ENCODE data around the gene PHF20.
"Not testable (repeated sequence)": the region's sequence is repeated elsewhere in the genome, so short reads cannot be mapped to it uniquely, and the experiment has no call there.

Gene PHF20

DNA sequence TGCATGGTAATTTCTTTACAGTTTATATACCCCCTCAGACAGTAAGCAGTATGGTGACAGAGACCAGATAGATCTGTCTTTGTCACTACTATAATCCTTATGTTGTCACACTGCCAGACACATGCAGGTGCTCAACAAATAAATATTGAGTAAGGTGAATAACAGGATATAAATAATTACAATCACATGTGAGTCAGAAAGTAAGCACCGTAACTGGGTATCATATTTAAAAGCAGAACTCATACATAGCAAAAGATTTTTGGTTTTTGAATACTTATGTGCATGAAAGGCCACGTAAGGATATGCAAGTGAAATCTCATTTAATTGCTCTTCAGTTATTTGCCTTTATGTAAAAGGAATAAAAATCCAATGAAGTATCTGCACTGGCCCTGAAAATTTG lies 214.0 kb downstream of the PHF20 start:
- DNase-seq = no peak

DNA sequence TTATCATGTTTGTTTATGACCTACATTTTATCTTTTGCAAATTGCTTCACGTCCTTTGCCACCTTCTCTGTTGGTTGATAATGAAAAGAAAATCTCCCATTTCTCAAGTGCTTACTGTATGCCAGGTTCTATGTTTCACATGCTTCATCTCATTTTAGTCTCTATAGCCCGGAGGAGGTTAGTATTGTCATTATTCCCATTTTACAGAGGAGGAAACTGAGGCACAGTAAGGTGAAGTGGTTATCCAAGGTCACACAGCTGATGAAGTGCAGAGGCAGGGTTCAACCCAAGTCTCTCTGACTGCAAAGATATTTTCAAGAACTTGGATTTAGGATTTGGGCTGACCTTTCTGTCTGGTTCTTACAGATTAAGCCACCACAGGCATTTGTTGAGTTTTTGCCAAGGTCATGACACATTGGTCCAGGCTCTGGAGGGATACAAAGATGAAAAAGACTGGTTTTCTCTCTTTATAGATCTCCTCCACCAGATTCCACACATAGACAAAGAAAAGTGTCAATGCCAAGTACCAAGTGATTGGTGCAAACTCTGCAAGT lies 217.2 kb downstream of the PHF20 start:
- DNase-seq = no peak

DNA sequence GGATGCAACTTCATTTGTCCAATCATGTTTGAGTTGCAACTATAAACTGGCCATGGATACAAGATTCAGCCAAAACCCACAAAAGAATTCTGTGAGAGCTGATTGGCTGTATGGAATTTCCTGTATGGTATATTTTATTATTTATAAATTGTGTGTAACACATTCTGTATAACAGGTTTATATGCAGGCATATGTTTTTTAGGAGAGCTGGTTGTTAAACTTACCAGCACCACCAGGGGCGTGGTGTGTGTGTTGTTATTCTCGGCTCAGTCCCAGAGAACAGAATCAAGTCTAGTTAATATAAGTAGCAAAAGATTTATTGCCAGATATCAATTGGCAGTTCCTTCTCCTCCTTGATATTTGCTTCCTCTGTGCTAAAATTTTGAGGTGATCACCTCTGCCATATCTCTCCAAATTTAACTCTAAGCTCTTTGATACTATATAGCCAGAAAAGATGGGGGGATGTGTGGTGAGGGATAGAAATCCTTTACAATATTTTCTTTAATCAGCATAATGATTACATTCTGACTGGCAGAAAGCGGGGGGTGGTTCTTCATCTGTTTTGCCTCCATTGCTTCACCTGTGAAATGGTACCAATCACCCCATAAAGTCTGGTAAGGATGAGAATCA lies 219.4 kb downstream of the PHF20 start:
- DNase-seq = no peak

DNA sequence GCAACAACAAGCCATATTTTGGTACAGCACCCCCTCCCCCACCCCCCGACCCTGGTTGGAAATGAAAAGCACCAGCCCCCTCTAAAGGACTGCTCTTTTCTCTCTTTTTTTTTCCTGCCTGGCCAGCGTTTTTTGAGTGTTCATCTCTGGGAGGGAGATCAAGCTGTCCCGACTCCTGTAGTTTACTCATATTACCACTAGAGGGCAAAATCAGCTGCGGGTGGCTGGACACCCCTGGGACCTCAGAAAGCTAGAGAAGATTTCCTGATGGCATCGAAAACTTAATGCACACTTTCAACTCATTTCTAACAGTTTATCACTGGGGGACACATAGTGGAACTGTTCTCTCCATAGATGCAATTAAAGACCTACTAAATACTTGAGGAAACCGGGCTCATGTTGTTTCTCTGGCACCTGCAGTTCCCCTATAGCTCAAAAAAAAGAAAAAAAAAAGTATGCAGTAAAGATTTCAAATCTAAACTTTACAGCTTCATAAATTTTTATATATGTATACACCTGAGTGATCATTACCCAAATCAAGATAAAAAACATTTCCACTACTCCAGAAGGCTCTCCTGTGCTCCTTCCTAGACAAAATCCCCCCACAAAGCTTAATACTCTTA lies 221.0 kb downstream of the PHF20 start:
- DNase-seq = peak; percentile 60

DNA sequence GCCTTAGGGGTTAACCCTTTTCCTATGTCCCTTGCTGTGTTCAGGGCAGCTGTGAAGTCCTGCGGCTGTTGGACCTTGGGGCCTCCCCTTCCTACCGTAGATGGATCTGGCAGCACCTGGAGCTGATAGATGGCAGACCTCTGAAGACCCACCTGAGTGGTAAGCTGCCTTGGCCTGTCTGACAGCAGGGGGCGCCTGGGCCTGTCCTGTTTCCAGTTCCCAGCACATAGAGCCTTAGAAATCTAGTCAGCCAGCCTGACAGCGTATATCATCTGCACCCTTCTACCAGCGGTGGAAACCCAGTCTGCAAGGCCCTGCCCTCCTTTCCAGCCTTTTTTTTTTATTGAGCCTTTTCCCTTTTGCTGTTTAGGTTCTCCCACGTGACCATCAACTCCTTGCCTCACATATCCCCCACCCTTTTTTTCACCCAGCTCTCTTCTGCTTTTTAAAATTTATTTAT lies 223.2 kb downstream of the PHF20 start:
- peak; percentile 69 for DNase-seq

DNA sequence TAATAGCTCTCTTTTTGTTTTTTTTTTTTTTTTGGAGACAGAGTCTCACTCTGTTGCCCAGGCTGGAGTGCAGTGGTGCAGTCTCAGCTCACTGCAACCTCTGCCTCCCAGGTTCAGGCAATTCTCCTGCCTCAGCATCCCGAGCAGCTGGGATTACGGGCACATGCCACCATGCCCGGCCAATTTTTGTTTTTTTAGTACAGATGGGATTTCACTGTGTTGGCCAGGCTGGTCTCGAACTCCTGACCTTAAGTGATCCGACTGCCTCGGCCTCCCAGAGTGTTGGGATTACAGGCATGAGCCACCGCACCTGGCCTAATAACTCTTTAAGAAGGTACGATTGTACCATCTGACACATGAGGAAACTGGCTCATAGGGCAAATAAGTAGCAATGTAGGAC lies 224.7 kb downstream of the PHF20 start:
- not testable (repeated sequence) for DNase-seq
